Fibroblast of lung (primary cell): ENCODE results near the gene KRT23.

ENCODE experiments used
- CTCF ChIP-seq, 2 donors: IDR thresholded peaks in 1 of 2; conservative IDR thresholded peaks in 1 of 2; 1 replicate in 1 of 2; 2 replicates in 1 of 2; pipeline ENCODE4 v1.5.1; 2011 to 2012; ENCODE audit warnings: low read length in 2 of 2, control low read depth in 1 of 2, inconsistent platforms in 1 of 2, low read depth in 1 of 2, mild to moderate bottlenecking in 1 of 2
- EZH2 ChIP-seq: IDR thresholded peaks from 2 replicates; pipeline ENCODE4 v1.5.1; 2012; ENCODE audit warnings: low read length, control low read depth, mild to moderate bottlenecking; ENCODE audit errors: missing control alignments

GRCh38 chr17:40956401-40957254 is 19.2 kb upstream of the KRT23 start:
- TF ChIP-seq CTCF (conservative IDR thresholded peaks at IDR 0.05 in 1 of 2, IDR thresholded peaks at IDR 0.05 in 1 of 2; ENCODE audit: low read depth in 1 of 2, low read length in 2 of 2) (no peak), EZH2 (no peak)
